ENCODE measurements around the gene PERM1.
"Not testable (repeated sequence)": the region's sequence is repeated elsewhere in the genome, so short reads cannot be mapped to it uniquely, and the experiment has no call there.

Gene PERM1

DNA sequence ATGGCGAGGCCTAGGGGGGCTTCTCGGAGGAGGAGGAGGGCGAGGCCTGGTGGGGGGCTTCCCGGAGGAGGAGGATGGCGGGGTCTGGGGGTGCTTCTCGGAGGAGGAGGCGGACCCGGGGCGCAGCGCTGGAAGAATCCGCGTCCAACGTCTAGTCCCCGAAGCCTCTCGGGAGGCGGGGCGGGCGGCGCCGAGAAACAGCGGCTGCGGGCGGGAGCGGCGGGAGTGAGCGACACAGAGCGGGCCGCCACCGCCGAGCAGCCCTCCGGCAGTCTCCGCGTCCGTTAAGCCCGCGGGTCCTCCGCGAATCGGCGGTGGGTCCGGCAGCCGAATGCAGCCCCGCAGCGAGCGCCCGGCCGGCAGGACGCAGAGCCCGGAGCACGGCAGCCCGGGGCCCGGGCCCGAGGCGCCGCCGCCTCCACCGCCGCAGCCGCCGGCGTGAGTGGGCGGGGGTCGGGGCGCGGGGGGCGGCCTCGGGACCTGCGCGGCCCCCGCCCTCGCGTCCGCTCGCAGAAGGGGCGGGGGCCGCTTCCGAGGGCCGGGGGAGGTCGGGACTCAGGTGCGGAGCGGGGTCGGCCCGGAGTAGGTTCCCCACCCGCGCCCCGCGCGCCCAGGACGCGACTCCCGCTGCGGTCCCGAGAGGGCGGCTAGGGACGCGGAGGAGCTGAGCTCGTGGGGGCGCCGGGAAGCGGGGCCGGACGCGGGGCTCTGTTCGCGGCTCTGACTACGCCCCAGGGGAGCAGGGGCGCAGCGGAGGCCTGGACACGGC, 21.3 kb downstream of the PERM1 start, which contains the start of gene KLHL17:
Gene KLHL17 (plus strand): TSS at position 222 of the 769 bp plus-strand sequence. CDS start 110 bp downstream, at position 332.
- no peaks in the 10 kb centered on the region for H3K27me3 Mint-ChIP-seq
- no peaks in the 10 kb centered on the region for H3K9me3 Mint-ChIP-seq (ENCODE audit: low read depth)
- peaks cover 16% of the 10 kb centered on the region for H3K4me1 Mint-ChIP-seq (ENCODE audit: low read depth)
- peaks cover 2% of the 10 kb centered on the region for H3K36me3 Mint-ChIP-seq
- H3K4me3 Mint-ChIP-seq, result peak within 1 kb of the TSS; percentile 99
- H3K27ac Mint-ChIP-seq, result peak within 1 kb of the TSS; percentile 50

DNA sequence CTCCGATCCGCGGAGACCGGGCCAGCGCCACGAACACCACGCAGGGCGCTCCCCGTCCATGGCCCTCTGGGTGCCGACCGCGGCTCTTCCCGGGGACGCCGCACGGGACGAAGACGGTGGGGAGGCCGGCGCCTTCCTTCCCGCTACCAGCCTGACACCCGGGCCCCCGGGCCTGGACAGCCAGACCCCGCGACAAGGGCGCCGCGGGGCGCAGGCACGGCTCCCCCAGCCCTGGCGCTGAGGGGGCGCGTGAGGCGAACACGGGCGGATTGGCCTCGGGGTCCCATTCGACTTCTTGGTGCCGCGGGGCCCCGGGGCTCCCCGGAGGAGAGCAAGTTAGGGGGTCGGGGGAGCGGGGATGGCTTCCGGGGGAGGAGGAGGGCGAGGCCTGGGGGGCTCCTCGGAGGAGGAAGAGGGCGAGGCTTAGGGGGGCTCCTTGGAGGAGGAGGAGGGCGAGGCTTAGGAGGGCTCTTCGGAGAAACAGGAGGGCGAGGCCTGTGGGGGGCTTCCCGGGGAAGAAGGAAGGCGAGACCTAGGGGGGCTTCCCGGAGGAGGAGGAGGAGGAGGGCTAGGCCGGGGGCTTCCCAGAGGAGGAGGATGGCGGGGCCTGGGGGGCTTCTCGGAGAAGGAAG, 22.0 kb downstream of the PERM1 start:
- Mint-ChIP-seq H3K9me3 (ENCODE audit: low read depth) (no peaks in the 10 kb centered on the region), H3K4me3 (peak overlapping the region; percentile 99), H3K4me1 (ENCODE audit: low read depth) (peaks cover 16% of the 10 kb centered on the region), H3K36me3 (peaks cover 5% of the 10 kb centered on the region), H3K27ac (no peak overlapping the region), H3K27me3 (no peaks in the 10 kb centered on the region)

DNA sequence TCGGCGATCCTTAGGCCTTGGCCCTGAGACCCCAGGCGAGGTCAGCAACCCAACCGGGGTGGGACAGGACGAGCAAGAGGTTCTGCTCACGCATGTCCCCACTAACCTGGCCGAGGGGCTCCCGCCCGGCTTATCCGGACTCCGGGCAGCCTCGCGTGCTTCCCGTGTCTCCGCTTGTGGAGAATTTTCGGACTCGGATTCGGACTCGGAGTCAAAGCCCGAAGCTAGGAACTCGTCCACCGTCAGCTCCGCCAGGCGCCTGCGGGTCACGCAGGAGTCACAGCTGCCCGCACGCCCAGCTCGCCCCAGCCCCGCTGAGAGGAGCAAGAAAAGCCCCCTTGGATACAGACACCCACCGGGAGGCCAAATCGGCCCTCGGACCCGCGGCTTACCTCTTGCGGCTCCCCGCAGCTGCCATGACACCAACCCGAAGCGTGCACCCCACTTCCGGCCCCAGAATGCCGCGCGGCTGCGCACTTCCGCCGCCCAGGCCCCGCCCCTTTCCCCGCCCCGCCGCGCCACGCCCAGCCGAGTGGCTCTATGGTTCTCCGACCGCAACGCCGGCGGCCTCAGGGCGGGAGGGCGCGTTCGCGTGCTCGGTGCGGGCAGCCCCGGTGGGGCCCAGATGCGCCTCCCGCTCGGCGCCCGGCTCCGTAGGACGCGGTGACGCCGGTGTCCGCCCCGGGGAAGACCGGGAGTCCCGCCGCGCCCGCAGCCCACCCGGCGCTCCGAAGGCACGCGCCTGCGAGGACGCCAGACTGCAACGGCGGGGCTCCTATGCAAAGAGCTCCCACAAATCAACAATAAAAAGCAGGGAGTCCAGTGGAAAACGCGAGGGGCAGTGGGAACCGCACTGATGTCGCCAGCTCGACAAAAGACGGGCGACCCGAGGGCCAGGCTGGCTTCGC, 22.8 kb downstream of the PERM1 start, which contains the start of gene NOC2L:
Gene NOC2L (minus strand): TSS at position 434 of the 908 bp plus-strand sequence. CDS start 16 bp downstream, at position 418.
- peaks cover 16% of the 10 kb centered on the region for H3K4me1 Mint-ChIP-seq (ENCODE audit: low read depth)
- H3K27ac Mint-ChIP-seq, result peak within 1 kb of the TSS; percentile 78
- H3K27me3 Mint-ChIP-seq, result no peaks in the 10 kb centered on the region
- H3K9me3 Mint-ChIP-seq (ENCODE audit: low read depth), result no peaks in the 10 kb centered on the region
- peaks cover 5% of the 10 kb centered on the region for H3K36me3 Mint-ChIP-seq
- H3K4me3 Mint-ChIP-seq, result peak within 1 kb of the TSS; percentile 99

DNA sequence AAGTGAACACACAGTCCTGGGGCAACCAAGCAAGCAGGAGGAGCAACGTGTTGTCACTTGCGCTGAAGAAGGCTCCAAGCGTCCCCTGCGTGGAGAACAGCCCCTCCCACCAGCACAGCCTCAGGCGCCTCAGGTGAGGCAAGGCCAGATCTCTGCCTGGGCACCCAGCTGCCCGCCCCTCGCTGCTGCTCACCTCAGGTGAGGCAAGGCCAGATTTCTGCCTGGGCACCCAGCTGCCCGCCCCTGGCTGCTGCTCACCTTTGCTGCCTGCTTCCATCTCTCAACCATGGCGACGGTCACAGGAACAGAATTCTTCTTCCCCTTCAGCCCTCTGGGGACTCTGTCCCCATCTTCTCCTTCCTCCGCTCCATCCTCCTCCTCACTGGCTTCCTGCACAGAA, 25.3 kb downstream of the PERM1 start:
- peaks cover 5% of the 10 kb centered on the region for H3K36me3 Mint-ChIP-seq
- H3K4me3 Mint-ChIP-seq, result no peak overlapping the region
- no peaks in the 10 kb centered on the region for H3K27me3 Mint-ChIP-seq
- H3K9me3 Mint-ChIP-seq (ENCODE audit: low read depth), result no peaks in the 10 kb centered on the region
- no peak overlapping the region for H3K27ac Mint-ChIP-seq
- H3K4me1 Mint-ChIP-seq (ENCODE audit: low read depth), result peaks cover 14% of the 10 kb centered on the region

DNA sequence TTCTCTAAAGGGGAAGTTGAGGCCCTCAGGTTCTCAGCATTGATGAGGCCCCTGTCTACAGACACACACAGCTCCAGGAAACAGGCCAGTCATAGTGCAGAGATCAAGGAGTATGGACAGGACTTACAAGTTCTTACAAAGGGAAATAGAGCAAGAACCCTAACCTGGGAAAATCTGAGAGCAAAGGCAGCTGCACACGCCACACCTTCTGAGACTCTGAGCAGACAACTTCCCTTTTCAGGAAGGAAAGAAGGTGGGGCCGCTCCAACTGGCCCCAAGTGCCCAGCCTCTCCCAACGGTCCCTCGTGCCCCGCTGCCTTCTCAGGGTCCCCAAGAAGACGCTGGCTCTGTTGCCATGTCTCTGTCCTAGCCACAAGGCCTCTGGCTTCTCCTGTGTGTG, 26.4 kb downstream of the PERM1 start:
- H3K4me1 Mint-ChIP-seq (ENCODE audit: low read depth), result peaks cover 15% of the 10 kb centered on the region
- no peak overlapping the region for H3K4me3 Mint-ChIP-seq
- H3K9me3 Mint-ChIP-seq (ENCODE audit: low read depth), result no peaks in the 10 kb centered on the region
- H3K27ac Mint-ChIP-seq, result no peak overlapping the region
- no peaks in the 10 kb centered on the region for H3K27me3 Mint-ChIP-seq
- peaks cover 7% of the 10 kb centered on the region for H3K36me3 Mint-ChIP-seq

DNA sequence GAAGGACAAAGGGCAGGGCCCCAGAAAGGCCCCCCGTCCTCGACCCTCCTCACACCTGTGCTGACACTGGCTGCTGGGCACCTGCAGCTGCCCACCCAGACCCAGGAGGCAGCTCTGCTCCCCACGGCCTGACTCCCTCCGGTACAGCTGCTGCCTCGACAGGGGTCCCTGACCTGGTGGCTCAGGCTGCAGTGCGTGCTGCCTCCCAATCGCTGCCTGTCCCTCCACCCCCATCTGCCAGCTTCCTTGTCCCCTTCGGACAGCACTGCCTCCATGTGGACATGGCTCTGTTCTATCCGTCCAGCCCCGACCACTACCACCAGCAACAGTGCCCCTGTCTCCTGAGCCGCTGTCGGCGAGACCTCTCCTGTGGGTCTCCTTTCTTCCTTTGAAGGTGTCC, 27.0 kb downstream of the PERM1 start:
- no peaks in the 10 kb centered on the region for H3K9me3 Mint-ChIP-seq (ENCODE audit: low read depth)
- H3K4me3 Mint-ChIP-seq, result no peak overlapping the region
- peaks cover 16% of the 10 kb centered on the region for H3K4me1 Mint-ChIP-seq (ENCODE audit: low read depth)
- no peaks in the 10 kb centered on the region for H3K27me3 Mint-ChIP-seq
- no peak overlapping the region for H3K27ac Mint-ChIP-seq
- H3K36me3 Mint-ChIP-seq, result peaks cover 7% of the 10 kb centered on the region

DNA sequence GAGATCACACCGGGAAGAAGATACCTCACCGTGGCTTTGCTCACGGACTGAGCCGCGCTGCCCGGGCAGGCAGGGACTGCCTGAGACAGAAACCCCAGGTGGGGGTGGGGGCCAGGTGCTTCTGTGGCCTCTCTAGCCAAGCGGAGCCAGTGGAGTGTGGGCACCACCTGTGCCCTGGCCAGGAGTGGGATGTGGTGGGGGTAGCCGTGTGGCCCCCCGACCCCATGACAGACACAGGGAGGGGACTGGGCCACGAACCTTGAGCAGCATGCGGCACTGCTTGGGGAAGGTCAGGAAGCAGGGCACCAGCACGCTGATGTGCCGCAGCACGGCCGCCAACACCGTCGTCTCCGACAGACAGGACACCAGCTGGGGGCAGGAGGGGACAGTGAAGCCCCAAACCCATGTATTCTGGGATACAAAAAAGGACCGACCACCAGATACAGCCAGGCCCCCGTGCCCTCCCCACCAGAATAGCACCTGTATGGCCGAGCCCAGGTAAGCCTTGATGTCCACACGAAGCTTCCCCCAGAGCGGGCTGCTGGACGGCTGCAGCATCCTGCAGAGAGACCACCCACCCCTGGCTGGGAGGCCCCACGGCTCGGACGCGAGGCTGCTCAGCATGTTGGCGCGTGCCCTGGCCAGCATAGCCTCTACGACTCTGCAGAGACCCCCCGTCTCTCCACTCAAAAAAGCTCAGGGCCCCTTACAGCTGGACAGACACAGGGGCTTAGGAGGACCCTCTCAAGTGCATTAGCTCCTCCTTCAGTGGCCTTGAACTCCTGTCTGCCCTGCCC, 28.2 kb downstream of the PERM1 start:
- H3K36me3 Mint-ChIP-seq, result peaks cover 9% of the 10 kb centered on the region
- H3K4me3 Mint-ChIP-seq, result no peak overlapping the region
- no peaks in the 10 kb centered on the region for H3K27me3 Mint-ChIP-seq
- no peak overlapping the region for H3K27ac Mint-ChIP-seq
- no peaks in the 10 kb centered on the region for H3K9me3 Mint-ChIP-seq (ENCODE audit: low read depth)
- H3K4me1 Mint-ChIP-seq (ENCODE audit: low read depth), result peaks cover 16% of the 10 kb centered on the region

DNA sequence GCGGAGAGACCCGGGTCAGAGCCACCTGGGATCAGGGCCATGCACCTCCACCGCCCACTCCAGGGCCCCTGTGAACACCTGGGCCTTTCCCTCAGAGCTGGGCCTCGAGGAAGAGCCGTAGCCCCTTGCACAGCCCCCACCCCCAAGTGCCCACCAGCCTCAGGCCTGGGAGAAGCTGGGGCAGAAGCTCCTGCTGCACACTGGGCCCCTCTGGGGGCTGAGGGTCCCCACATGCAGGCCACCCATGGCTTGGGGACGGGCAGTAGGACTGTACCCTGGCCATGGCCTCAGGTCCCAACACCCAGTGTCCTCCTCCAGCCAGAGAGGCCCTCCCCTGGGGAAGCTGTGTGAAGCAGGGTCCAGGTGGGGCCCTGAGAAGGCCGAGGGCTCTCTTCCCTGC, 29.3 kb downstream of the PERM1 start:
- Mint-ChIP-seq H3K36me3 (peaks cover 7% of the 10 kb centered on the region), H3K9me3 (ENCODE audit: low read depth) (no peaks in the 10 kb centered on the region), H3K27ac (no peak overlapping the region), H3K27me3 (no peaks in the 10 kb centered on the region), H3K4me3 (no peak overlapping the region), H3K4me1 (ENCODE audit: low read depth) (peaks cover 8% of the 10 kb centered on the region)

DNA sequence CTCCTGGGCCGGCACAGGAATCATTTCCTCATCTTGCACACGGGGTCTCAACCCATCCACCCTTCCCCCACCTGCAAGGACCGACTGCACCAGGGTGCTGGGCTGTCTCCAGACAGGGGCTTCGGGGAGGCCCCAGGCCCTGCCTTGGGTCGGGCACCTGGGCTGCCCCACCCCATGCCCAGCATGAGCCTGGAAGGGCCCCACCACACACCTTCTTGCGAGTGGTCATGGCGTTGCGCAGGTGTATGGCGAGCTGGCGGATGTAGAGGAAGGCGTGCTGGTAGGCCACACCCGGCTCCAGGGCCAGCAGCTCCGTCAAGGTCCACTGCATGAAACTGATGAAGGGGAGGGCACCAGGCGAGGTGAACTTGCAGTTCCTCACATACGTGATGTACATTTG, 29.7 kb downstream of the PERM1 start:
- Mint-ChIP-seq H3K27me3 (no peaks in the 10 kb centered on the region), H3K27ac (no peak overlapping the region), H3K4me1 (ENCODE audit: low read depth) (peaks cover 4% of the 10 kb centered on the region), H3K4me3 (no peak overlapping the region), H3K36me3 (peaks cover 7% of the 10 kb centered on the region), H3K9me3 (ENCODE audit: low read depth) (no peaks in the 10 kb centered on the region)

DNA sequence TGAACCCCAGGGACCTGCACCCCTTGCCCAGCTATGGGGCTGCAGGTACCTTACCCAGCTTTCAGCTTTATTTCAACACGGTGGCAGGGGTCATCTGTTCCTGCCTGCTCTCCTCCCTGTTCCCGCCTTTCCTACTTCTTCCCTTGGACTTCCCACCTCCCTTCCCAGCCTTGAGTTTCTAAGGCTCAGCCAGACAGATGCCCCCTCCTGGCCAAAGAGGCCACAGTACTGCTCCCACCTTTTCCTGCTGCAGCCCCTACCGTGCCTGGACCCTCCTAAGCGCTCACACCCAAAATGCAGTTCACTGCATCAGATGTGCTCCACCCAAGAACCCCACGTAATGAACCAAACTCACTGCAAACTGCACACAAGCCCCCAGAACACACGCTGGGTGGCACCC, 30.5 kb downstream of the PERM1 start:
- no peak overlapping the region for H3K4me3 Mint-ChIP-seq
- H3K27ac Mint-ChIP-seq, result no peak overlapping the region
- H3K4me1 Mint-ChIP-seq (ENCODE audit: low read depth), result peaks cover 3% of the 10 kb centered on the region
- peaks cover 7% of the 10 kb centered on the region for H3K36me3 Mint-ChIP-seq
- no peaks in the 10 kb centered on the region for H3K27me3 Mint-ChIP-seq
- no peaks in the 10 kb centered on the region for H3K9me3 Mint-ChIP-seq (ENCODE audit: low read depth)

DNA sequence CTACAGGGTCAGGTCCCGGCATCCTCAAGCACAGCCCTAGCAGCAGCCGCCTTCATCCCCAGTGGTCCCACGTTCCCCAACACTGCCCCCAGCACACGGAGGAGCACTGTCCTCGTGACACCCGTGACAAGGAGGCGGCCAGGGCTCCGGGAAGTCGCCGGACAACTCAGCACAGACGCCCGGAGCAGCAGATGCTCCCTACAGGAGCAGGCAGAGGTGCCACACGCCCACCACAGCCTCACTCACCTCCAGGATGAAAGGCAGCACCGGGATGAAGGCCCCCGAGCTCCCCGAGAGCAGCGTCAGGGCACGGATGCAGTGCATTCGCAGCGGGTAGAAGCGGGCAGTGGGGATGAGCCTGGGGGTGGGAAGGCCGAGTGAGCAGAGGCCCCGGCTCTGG, 31.0 kb downstream of the PERM1 start:
- Mint-ChIP-seq H3K36me3 (peaks cover 7% of the 10 kb centered on the region), H3K4me1 (ENCODE audit: low read depth) (peaks cover 3% of the 10 kb centered on the region), H3K27me3 (no peaks in the 10 kb centered on the region), H3K9me3 (ENCODE audit: low read depth) (no peaks in the 10 kb centered on the region), H3K27ac (no peak overlapping the region), H3K4me3 (no peak overlapping the region)

DNA sequence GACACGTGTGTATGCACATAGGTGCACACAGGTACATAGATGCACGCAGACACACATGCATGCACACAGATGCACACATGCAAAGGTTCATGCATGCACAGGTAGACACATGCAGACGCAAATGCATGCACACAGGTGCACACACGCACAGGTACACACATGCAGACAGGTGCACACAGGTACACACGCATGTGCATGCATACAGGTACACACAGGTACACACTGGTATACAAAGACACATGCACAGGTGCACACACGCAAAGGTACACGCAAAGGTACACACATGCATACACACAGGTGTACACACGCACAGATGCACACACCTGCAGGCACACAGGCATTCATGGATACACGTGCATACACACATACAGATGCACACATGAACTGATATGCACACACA, 31.6 kb downstream of the PERM1 start:
- H3K4me1 Mint-ChIP-seq (ENCODE audit: low read depth), result peaks cover 3% of the 10 kb centered on the region
- H3K27ac Mint-ChIP-seq, result no peak overlapping the region
- H3K4me3 Mint-ChIP-seq, result no peak overlapping the region
- H3K36me3 Mint-ChIP-seq, result peaks cover 7% of the 10 kb centered on the region
- no peaks in the 10 kb centered on the region for H3K9me3 Mint-ChIP-seq (ENCODE audit: low read depth)
- no peaks in the 10 kb centered on the region for H3K27me3 Mint-ChIP-seq

DNA sequence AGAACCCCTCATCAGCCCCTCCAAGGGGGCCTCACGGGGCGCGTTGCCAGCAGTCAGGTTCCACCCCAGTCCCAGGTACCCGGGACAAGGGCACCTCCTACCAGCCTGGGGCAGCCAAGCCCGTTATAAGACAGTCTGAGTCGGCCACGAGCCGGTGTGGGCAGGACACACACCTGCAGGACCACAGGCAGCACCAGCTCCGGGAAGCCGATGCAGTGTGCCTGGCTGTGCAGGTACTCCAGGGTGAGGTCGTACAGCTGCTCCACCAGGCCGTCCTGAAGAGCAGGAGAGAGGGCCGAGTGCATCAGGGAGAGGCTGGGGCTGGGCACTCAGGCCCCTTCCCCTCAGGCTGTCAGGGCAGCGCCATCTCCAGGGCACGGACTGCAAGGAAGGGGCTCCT, 33.9 kb downstream of the PERM1 start:
- Mint-ChIP-seq H3K27me3 (no peaks in the 10 kb centered on the region), H3K9me3 (ENCODE audit: low read depth) (no peaks in the 10 kb centered on the region), H3K36me3 (peaks cover 5% of the 10 kb centered on the region), H3K4me1 (ENCODE audit: low read depth) (peaks cover 3% of the 10 kb centered on the region), H3K27ac (no peak overlapping the region), H3K4me3 (no peak overlapping the region)

DNA sequence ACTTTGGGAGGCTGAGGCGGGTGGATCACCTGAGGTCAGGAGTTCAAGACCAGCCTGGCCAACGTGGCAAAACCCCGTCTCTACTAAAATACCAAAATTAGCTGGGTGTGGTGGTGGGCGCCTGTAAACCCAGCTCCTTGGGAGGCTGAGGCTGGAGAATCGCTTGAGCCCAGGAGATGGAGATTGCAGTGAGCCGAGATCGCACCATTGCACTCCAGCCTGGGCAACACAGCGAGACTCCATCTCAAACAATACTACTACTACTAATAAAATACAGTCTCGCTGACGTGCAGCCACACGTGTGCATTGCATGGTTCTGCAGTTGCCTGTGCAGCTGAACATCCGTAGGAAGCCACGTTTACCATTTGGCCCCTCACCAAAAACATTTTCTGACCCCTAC, 35.1 kb downstream of the PERM1 start:
- H3K27me3 Mint-ChIP-seq; H3K4me1 Mint-ChIP-seq (ENCODE audit: low read depth); H3K4me3 Mint-ChIP-seq; H3K36me3 Mint-ChIP-seq; H3K9me3 Mint-ChIP-seq (ENCODE audit: low read depth); H3K27ac Mint-ChIP-seq: not testable (repeated sequence)

Data from activated naive CD8-positive, alpha-beta T cell (primary cell).